CD4-positive, alpha-beta T cell treated with Interleukin-6 at 100 ng/mL for 8 hours (primary cell): ENCODE measurements around the gene PKN1.

Source experiments
- DNase-seq: peaks from one replicate; pipeline ENCODE4 v3.0.0-alpha.2; 2020; ENCODE audit warnings: mixed read lengths, low spot score

The PKN1 gene

GRCh38 chr19:14515501-14516047 lies 82.5 kb downstream of the PKN1 start:
- no peak for DNase-seq

GRCh38 chr19:14516048-14516534 lies 83.0 kb downstream of the PKN1 start:
- no peak for DNase-seq

GRCh38 chr19:14516746-14517438 lies 83.8 kb downstream of the PKN1 start:
- no peak for DNase-seq

GRCh38 chr19:14517446-14517839 lies 84.3 kb downstream of the PKN1 start:
- no peak for DNase-seq

- DNase-seq: peak; percentile 61
Observed at GRCh38 chr19:14517840-14518505, 84.9 kb downstream of the PKN1 start, which contains the start of gene DNAJB1. Gene DNAJB1, minus strand, starts transcription at chr19:14518397. Its CDS starts 48 bp downstream, at chr19:14518349.

GRCh38 chr19:14519245-14519859 lies 86.2 kb downstream of the PKN1 start:
- no peak for DNase-seq

- peak; percentile 41 for DNase-seq
Observed at GRCh38 chr19:14519860-14520407, 86.8 kb downstream of the PKN1 start.

GRCh38 chr19:14520543-14520942 lies 87.4 kb downstream of the PKN1 start:
- DNase-seq: no peak
